NCI-H2227 (cell line): ENCODE results near the gene SMIM23.

ENCODE experiments used
- DNase-seq: peaks from one replicate; lab custom pipeline; 2025; ENCODE audit not compliant: unreplicated experiment; lab: John Stamatoyannopoulos, UW

Gene SMIM23

DNA sequence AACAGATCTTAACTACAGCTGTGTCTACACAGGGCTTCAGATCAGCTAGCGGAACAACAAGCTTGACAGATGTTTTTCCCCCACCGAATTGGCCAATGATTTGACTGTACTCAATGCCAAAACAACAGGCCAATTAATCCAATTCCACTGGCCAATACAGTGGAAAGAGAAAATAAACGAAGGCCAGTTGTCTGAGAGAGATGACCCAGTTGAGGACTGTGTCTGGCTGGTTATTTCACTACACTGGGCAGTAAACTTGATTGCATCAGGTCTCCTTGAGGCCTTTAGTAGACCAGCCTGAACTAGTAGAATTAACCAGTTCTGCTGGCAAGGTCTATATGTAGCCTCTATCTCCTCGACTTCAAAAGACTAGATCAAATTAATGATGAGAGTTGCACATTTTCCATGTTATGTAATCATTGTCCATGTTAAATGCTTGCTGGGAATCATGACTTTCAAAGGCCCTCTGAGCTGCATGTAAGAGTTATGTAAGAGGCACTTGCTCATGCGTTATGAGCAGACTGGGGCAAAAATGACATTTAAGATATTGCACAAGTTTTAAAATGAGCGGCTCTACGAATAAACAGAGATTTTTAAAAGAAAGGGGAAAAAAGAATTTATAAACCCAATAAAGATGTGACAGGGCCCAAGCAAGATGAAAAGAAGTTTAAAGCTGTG is 28.3 kb downstream of the SMIM23 start:
- no peak for DNase-seq

DNA sequence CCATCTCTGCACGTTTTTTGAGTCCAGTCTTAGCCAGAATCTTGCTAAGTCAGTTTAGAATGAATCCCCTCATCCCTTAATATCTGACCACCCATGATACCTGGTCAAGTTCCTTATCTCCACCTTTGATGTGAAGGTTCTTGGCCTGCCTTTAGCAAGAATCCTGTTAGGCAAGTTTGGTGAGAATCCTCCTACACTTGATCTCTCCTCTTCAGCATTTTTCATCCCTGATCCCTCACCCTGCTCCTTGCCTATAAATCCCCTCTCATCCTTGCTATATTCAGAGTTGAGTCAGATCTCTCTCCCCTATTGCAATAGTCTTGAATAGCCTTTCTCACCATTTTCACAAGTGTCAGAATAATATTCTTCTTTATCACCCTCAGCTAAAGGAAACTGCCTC is 31.0 kb downstream of the SMIM23 start:
- no peak for DNase-seq

DNA sequence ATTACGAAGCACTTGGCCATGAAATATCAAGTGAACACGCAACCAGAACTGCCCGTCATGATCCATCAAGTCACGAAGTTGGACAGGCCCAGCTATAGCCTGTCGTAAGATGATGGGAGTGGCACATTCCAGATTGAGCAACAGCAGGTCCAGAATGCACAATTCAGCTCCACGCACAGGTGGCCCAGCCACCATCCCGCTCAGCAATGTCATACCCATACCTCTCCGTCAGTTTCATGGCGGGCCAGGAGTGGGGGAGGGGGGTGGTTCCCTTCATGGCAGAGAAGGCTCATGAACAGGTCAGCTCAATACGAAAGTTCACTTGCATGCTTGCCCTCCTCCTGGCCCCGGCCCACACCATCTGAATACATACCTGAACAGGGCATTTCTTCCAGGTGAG is 34.9 kb downstream of the SMIM23 start:
- no peak for DNase-seq

DNA sequence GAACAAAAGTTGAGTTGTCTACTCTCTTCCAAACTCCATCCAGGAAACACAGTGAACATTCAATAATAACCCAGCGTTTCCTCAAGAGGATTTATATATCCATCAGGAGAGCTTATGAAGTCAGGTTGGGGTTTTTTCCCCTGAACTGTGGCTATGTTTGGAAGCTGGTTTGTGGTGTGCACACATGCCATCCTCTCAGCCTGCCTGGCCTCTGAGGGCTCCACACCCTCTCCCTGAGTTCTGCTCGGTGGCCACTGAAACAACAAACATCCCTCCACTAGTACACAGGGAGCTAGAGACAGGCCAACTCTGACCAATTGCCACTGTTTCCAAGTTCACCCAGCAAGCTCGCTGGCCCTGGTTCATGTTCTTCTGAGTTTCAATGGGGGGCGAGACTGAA is 35.7 kb downstream of the SMIM23 start:
- no peak for DNase-seq

DNA sequence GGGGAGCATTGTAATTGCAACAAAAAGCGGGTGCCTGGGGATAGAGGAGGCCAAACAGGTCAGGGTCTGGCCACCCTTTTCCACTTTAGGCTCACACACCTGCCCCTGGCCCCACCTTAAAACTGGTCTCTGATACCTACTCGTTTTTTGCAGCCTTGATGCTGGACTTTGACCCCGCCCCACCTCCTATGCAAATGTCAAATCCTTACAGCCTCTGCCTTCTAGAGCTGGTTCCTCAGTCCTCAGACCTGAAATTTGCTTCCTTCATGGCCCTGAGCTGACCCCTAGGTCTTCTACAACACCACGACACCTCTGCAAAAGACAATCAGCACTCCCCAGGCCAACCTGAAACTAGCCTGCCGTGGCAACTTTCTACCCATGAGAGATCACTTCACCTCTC is 37.7 kb downstream of the SMIM23 start:
- no peak for DNase-seq

DNA sequence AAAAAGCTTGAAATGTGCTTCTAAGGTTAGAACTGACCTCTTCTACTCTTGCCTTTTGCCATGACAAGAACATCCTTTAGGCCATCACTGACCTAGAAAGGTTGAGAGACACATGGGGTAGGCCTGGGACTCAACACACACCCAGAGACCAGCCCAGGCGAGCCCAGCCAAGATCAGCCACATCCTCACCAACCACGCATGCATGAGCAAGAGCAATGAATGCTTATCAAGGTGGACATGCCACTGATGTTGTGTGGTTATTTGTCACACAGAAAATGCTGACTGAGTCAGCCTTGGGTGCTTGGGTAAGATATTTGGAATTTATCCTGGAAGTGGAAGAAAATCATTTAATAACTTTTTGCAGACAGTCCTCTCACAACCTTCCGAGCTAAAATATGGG is 39.4 kb downstream of the SMIM23 start:
- DNase-seq, result no peak

DNA sequence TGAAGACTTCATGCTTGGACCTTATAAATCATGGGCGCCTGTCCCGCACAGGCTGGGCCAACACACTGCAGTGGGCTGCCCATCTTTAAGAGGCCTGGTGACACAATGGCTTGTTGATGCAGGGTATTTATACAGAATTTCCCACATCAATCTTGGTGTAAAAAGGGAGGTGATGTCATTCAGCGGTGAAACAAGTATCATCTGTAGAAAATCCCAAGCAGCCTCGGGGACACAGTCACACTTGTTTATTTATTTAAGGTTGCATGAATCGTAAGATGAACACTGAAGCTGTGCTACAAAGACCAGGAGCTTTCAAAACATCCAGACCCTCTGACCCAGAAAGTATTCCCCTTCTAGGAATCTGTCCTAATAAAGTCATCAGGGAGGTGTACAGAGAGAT is 40.5 kb downstream of the SMIM23 start:
- DNase-seq, result no peak

DNA sequence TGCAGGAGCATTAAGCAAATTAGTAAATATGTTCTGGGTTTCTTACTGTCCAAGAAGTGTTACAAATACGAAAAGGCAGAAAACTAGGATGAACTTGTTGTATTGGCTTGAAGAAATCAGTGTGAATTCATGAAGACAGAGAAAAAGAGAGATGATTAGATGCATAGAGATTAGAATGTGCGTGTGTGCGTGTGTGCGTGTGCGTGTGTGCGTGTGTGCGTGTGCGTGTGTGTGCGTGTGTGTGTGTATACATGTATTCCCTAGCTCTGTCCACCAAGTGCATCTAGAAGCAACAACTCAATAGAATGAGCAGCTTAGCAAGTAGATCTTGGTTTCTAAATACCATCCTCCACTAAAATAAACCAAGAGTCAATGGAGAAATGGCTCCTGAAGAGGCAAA is 41.5 kb downstream of the SMIM23 start:
- DNase-seq, result no peak

DNA sequence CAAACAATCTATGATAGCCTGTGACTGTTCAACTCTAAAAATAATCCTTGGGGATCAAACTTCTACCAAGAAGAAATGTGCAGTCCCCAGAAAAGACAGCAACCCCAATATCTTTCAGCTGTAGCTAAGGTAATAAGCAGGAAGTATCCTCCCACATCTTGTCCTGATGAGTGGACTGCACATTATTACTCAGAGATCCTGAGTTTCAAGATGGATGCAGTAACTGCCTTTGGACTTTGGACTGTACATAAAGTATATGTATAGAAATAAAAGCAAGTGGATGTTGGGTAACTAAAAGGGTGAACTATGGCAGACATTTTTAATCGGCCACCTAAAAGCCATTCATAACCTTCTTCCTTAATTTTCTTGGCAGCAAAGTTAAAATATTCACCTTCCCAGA is 45.1 kb downstream of the SMIM23 start:
- no peak for DNase-seq

DNA sequence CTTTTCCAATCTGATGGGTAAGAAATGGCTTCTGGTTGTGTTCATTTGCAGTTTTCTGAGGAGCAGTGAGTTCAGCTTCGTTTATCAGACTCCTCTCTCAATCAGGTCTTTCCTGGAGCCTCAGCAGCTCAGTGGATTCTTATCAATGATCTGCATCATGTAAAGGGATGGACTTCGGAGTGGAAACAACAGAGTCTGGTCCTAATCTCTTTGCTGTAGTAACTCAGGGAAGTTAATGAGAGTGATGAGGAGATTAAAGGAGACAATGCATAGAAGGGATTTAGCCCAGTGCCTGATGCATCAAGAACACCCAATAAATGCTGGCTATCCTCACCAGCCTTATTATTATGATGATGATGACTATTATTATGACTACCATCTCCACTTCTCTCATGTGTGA is 47.2 kb downstream of the SMIM23 start:
- no peak for DNase-seq

DNA sequence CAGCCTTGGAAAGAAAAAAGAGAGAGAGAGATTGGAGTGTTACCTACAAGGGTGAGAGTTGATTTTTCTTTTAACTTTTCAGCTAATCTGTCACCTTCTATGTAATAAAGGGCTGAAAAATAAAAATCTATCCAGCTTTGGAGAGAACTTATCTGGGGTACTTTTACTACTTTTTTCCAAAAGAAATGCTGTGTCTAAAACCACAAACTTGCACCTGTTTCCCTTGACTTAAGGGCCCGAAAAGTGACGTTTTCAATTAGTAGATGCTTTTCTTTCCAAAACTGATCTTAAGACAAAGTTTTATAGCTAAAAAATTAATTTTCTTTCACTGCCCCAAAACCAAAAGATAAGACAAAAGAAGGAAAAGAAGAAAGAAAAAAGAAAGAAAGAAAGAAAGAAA is 48.8 kb downstream of the SMIM23 start:
- no peak for DNase-seq

DNA sequence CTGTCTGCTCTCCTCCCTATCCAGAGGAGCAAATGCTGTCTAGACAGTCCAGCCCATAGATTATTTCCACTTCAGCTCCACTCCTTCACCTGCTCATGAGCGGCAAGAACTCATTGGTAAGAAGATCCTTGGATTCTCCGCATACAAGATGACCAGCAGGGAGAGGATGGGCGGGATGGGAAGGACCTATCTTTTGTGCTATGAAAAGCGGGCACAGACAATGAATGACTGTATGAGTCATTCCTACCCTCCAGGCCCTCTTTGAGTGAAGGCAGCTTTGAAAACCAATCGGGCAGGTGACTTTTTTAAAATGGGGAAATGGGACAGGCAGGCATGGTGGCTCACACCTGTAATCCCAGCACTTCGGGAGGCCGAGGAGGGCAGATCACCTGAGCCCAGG is 49.4 kb downstream of the SMIM23 start:
- no peak for DNase-seq

DNA sequence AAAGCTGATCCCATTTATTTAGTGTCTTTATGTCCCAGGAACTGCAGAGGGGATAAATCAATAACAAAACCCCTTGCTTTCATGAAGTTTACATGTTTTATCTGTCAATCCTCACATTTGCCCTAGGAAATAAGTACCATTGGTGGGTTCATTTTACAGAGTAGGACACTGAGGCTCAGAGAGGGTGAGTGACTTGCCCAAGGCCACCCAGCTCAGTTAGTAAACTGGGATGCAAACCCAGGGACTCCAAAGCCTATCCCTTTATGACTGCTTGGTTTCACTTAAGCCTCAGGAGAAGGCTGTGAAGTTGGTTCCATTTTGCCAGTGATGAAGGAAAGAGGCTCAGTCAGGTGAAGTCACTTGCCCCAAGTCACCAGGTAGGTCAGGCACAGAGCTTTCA is 51.9 kb downstream of the SMIM23 start:
- DNase-seq, result no peak

DNA sequence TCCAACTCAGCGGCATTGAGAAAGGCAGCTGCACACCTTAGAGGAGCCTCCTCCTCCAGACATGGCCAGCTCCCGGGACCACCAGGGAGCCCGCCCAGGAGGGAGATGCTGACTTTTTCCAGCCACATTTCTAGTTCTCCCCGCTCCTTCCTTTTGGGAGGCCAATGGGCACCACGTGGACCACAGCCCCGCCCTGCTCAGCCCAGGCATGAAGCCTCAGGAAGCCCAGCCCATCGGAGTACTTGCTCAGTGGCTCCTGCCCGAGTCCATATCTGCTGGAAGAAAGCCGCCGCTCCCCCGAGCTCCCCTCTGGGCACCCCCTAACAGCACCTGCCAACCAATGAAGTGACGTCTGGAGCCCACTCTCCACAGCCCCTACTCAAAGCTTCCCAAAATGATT is 52.4 kb downstream of the SMIM23 start:
- DNase-seq, result no peak

DNA sequence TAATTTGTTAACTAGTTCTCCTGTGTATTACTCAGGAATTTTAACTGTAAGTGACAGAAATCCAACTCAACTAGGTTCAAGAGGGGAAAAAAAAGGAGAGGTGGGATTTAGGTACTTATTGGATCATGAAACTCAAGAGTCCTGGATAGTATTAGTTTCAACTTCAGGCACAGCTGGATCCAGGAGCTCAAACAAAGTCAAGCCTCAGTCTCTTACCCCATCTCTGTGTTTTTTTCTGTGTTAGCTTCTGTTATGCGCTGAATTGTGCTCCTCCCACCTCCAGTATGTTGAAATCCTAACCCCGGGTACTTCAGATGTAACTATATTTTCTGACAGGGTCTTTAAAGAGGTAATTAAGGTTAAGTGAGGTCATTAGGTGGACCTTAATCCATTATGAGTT is 53.5 kb downstream of the SMIM23 start:
- DNase-seq, result no peak

DNA sequence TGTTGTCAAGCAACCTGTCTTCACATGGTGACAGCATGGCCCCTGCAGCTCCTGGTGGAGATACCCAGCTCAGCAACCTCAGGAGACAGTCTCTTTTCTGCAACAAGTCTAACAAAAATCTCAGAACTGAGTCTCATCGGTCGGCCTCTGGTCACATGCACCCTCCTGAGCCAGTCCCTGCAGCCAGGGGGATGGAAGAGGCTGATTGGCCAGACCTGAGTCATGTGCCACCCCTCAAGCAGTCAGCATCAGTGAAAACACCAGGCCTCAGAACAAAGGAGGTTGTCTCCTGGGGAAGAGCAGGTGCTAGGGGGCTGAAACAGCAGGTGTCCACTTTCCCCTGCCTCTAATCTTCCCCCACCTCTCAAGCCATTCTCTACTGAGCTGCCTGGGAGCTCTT is 54.4 kb downstream of the SMIM23 start:
- no peak for DNase-seq
